HT1080 (cell line): Measurements from ENCODE around the gene TUBA3D. TPM values are rescaled to one million over a fixed set of nuclear protein-coding genes. Genes with fewer than 3 reads are reported as not detected.
"Not testable (repeated sequence)": the region's sequence is repeated elsewhere in the genome, so short reads cannot be mapped to it uniquely, and the experiment has no call there.

Source experiments
- DNase-seq: peaks from one replicate; pipeline ENCODE4 v3.0.0-alpha.2; 2015; ENCODE audit warnings: low read depth
- total RNA-seq: library from RNA; depleted of rRNA; stranded (reverse); fragments of >200 nt; shearing (Covaris generic); gene quantifications from 2 replicates; pipeline ENCODE4 v1.2.3, GENCODE V29; 2014

The TUBA3D gene
- total RNA-seq, 1 experiment from 2014 or later, result 2.9 TPM

DNA sequence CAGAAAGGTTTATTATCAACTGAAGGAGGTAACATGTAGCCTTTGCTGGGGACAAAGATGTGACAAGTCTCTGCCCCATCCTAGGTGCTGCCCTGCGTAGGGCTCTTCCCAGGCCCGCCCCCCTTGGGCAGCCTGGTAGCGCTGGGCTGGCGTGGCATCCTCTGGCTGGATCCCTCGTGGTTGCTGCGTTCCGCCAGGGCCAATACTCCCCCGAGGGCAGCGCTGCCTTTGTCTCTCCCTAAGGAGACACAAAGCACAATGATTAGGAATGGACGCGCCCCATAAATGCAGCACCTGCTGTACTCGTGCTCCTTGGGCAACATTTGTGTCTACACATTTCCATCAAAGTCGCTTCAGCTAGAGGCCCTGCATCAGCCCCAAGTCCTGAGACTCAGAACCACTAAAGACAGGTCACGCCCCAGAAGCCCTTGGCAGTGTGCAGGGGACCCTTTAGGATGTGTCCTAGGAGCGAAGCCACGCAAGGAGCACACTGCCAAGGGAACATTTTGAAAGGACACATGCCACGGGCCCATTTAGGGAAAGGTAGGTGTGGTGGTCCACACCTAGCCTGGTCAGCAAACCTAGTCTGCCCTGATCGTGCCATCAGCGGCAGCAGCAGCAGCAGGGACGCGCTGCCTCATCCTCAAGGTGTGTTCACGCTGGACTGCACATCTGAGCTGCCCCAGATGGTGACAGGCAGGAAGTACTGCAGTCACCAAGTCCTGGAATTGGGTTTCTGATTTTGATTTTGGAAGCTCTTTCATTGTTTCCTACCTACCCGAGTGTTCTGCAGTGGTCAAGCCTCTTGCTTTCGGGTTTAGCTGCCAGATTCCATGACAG, 8.3 kb downstream of the TUBA3D start:
- not testable (repeated sequence) for DNase-seq

DNA sequence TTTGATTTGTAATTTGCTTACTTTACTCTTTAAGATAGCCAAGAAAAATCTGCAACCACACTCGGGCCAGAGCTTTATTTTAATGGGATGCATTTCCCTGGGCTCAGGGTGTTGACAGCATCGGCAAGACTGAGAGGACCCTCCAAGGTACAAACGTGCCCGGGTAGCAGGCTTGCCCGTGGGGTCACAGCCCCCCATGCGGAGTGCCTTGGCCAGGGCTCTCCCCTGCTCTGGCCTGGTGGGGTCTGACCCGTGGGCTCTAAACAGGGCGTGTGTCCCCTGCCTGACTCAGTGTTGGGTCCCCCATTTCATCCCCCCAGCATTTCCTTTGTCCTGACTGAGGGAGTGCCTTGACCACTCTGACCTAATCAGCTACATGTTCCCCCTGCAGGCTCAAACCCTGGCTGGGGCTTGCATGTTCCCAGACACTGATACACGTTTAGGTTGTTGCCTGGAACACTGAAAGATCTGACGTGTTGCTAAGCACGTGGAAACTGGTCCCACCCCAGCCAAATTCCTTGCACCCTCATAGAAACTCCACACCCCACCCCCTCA, 9.1 kb downstream of the TUBA3D start:
- DNase-seq, result not testable (repeated sequence)

DNA sequence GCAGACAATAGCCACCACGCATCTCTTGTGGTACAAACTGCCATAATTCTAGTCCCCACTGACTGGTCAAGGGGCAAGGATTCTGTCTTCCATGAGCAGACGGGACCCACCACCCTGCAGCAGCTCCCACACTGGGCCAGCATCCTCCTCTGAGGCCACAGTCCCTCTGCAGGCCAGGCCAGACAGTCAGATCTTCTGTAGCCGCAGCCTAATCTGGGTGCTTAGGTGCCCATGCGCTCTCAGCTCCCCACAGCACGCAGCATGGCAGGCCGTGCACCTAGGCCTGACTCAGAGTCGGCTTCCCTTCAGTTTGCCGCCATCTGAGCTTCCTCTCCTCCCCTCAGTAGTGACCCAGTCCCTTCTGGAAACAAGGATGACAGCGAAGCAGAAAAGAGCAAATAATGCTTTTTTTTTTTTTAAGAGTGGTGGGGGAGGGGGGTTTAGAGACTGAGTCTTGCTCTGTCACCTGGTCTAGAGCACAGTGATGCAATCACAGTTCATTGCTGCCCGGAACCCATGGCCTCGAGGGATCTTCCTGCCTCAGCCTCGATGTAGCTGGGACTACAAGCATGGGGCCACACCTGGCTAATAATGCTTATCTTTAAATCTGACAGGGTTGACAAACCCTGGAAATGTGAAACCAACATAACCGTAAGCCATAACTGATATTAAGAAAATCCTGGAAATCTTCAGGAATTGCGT, 10.4 kb downstream of the TUBA3D start:
- DNase-seq, result not testable (repeated sequence)

- DNase-seq, result no peak
These were observed 12.6 kb downstream of the TUBA3D start for GRCh38 chr2:131488306-131489205.

DNA sequence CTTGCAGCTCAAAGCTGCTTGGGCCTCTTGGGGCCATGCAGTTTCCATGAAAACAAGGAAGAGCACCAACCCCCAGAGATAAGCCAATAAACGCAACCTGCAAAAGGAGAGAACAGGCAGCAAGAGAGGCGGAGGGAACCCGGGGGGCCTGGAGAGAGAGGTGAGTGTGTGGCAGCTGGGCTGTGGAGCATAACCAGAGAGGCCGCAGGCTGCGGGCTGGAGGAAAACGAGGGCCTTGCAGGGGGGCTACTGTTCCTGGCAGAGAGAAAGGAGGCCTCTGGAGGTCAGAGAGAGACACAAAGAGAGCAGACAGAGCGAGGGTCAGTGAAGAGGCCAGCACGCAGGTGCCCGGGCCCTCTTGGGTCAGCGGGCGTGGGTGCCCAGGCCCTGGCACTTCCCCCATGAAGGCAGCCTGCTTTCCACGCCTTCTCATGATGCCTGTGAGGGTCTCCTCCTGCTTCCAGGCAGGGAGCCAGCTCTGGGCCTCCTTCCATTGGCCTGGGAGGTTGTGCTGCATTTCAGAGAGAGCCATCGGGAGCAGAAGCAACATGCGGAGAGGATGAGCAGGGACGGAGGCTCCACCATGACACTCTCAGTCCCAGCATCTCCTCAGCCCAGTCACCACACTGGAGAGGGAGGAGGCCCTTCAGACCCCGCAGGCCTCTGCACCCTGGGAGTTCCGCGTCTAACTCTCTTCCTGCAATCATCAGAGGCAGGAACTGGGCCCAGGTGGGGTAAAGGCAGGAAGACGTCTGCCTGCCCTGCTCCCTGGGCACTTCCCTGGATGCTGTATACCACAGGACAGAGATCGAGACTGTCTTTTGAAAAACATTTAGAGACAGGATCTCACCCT, 14.9 kb downstream of the TUBA3D start:
- DNase-seq, result not testable (repeated sequence)

DNA sequence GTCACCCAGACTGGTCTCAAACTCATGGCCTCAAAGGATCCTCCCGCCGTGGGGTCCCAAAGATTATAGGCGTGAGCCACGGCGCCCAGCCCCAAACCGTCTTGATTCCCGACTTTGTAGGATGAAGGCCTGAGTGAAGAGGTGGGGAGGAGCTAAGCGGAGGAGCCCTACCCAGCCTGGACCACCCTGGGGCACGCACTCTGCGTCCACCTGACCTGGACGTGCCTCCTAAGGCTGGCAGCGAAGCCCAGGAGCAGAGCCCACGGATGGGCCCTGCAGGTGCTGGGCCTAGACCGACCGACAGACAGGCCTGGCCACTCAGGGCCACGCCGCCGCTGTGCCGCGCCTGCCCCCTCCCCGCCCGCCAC, 15.5 kb downstream of the TUBA3D start:
- peak; percentile 17 for DNase-seq

GRCh38 chr2:131492015-131492417, 16.1 kb downstream of the TUBA3D start, which contains the start of gene MZT2A:
TSS of gene MZT2A (minus strand) at chr2:131492397. CDS start at chr2:131492376, 21 bp downstream.
- not testable (repeated sequence) for DNase-seq

DNA sequence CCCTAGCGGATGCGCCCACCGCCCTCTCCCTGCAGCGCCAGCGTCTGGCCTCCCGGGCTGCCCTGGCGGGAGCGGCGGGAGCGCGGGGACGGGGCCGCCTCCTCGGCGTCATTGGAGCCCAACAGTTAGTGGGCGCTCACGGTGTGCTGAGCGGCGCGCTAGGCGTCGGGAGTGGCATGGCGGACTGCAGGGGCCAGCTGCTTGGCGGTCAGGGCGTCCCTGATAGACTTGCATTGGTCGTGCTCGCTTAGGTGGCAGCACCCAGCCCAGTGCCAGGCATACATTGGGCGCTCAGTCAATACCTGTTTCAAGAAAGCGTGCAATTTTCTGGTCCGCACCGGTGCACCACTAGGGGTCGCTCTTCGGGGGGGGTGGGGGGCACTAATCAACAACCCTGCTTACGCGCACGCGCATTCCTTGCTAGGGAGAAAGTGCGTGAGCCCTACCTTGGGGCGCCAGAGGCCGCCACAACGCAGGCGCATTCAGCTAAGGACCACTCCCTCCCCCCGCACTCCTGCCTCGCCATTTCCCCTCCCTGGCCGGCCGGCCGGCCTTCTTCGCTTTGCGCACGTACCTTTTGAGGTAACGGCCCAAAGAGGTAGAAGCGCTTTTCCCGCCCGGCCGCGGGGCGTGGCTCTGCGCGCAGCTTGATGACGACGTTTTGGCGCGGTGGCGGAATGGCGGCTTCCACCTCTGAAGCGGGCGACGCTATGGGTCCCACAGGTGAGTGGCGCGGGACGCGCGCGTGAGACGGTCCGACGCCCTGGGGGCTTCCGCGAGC, 16.7 kb downstream of the TUBA3D start:
- peak; percentile 93 for DNase-seq

DNA sequence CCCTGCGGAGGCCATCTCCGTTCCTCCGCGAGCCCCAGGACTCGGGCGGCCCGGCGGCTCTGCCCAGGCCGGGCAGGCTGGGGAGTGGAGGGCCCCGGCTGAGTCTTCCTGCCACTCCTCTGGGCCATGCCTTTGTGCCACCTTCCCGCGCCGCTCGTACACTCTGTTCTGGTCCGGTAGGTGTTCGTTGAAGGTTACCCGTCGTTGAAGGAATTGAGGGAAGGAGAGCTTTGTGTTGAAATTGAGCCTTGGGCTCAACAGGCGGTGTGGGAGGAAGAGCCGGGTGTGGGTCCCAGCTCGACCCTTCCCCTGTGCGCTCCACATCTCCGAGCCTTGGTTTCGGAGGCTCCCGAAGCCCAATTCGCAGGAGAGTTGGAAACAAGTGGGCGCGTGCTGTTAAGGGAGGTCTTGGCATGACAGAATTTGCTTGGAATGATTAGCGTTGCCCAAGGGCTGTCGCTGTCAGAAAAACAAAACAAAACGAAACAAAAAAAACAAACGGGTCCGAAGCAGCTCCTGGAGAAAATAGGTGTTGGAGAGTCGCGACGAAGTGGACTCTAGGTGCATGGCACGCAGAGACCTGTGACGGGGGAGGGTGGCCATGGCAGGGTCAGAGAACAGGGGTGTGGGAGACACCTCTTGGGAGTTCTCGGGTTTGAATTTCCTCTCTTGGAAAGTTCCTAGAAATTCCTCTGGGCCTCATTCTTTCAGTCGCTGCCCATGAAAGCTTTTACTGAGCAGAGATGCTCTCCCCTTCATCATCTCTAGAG, 17.5 kb downstream of the TUBA3D start:
- DNase-seq, result no peak

DNA sequence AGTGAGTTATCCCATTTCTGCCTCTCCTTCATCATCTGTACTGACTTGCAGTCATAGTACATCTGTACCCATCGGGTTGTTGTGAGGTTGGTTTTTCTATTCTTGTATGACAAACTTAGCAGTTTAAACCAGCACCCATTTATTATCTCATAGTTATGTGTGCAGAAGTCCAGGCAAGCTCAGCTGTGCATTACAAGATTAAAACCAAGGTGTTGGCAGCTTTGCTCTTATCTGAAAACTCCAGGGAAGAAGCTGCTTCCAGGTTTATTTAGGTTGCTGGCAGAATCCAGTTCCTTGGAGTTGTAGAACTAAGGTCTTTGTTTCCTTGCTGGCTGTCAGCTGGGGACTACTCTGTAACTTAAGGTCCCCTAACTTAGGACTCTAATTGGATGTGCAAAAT, 19.6 kb downstream of the TUBA3D start:
- DNase-seq, result not testable (repeated sequence)

GRCh38 chr2:131498321-131498973, 22.5 kb downstream of the TUBA3D start:
- DNase-seq, result peak; percentile 40

DNA sequence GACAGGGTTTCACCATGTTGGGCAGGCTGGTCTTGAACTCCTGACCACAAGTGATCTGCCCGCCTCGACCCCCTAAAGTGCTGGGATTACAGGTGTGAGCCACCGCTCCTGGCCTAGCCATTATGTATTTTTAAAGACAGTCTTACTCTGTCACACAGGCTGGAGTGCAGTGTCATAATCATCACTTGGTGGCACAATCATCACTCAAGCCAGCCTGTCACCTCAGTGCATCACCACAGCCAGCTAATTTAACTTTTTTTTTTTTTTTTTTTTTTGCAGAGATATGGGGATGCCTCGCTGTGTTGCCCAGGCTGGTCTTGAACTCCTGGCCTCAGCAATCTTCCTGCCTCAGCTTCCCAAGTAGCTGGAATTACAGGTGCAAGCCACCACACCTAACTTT, 27.7 kb downstream of the TUBA3D start:
- DNase-seq, result not testable (repeated sequence)

- peak; percentile 47 for DNase-seq
These were observed 28.3 kb downstream of the TUBA3D start for GRCh38 chr2:131504082-131504750.

- no peak for DNase-seq
These were observed 33.7 kb downstream of the TUBA3D start for GRCh38 chr2:131509615-131510014.

GRCh38 chr2:131511291-131511968, 35.5 kb downstream of the TUBA3D start:
- DNase-seq, result not testable (repeated sequence)

DNA sequence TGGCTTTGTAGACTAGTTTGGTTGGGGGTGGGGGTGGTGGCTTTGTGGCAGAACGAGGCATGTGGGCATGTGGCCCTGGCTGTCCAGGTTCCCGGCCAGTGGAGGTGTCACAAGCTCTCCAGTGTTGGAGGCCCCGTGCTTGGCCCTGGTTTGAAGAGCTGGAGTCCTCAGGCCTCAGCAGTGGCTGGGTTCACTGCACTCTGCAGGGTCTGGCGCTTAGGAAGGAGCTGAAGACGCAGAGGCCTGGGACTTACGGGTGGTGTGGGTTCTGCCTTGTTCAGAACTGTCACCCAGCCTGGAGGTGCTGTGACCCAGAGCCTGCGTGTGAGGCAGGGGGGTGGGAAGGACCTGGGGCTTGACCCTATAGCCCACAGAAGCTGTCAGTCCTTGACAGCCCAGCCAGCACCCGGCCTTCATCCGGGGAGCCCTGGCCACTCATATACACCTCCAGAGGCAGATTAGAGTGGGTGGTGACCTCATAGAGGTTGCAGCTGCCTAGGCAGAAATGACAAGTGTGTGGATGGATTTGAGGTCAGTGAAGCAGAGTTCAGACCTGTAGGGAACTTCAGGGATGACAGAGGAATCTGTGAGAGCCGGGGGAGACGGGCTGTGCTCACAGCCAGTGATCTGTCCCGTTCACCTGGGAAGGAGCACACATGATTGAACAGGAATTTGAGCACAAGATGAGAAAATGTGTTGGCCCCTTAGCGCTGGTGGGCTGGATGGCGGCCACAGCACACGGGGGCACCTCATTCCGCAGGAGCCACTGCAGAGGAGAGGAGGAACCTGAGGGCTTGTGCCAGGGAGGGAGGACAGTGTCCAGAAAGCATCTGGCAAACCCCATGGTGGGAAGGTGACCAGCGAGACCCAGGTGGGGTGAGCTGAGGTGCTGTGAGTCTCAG, 36.3 kb downstream of the TUBA3D start:
- DNase-seq, result not testable (repeated sequence)
